ENCODE data around the gene WDFY4.

WDFY4 gene

GRCh38 chr10:48748573-48748972, 63.9 kb downstream of the WDFY4 start:
- peaks cover 7% of the 10 kb centered on the region; the same call in 1 of the 2 replicates for H3F3A ChIP-seq (ENCODE audit: insufficient read depth)
- no peak overlapping the region for H3K4me2 ChIP-seq (ENCODE audit: low read depth, low read length, poor library complexity, severe bottlenecking)
- no peaks in the 10 kb centered on the region for H3K9me3 ChIP-seq (ENCODE audit: insufficient read depth, low read length)
- TF ChIP-seq EZH2phosphoT487 (conservative IDR thresholded peaks at IDR 0.05; ENCODE audit: low read length) (no peak), CTCF (IDR thresholded peaks at IDR 0.05; ENCODE audit: insufficient read depth, low read length, poor library complexity, severe bottlenecking) (no peak)
- H2AFZ ChIP-seq (ENCODE audit: low read depth, low read length, severe bottlenecking): no peak overlapping the region
- no peak overlapping the region for H3K9ac ChIP-seq (ENCODE audit: low read length)
- H3K4me3 ChIP-seq (ENCODE audit: insufficient read depth, low read length, poor library complexity, severe bottlenecking): no peak overlapping the region
- peaks cover 7% of the 10 kb centered on the region; the same call in 1 of the 2 replicates for H3K79me2 ChIP-seq (ENCODE audit: insufficient read depth, low read length)
- H3K27ac ChIP-seq (ENCODE audit: low read depth, low read length): no peak overlapping the region
- H3K9me2 ChIP-seq (replicated peaks; ENCODE audit: insufficient read depth, low read length): no peaks in the 10 kb centered on the region
- peaks cover 24% of the 10 kb centered on the region for H3K36me3 ChIP-seq (ENCODE audit: low read length)
- H3K27me3 ChIP-seq (ENCODE audit: low read length): no peaks in the 10 kb centered on the region
- no peaks in the 10 kb centered on the region; the same call in 1 of the 2 replicates for H4K20me1 ChIP-seq (ENCODE audit: low read depth, low read length)

- Histone ChIP-seq H3F3A (ENCODE audit: insufficient read depth) (peaks cover 7% of the 10 kb centered on the region; the same call in 1 of the 2 replicates), H2AFZ (ENCODE audit: low read depth, low read length, severe bottlenecking) (no peak overlapping the region), H3K4me3 (ENCODE audit: insufficient read depth, low read length, poor library complexity, severe bottlenecking) (no peak overlapping the region), H4K20me1 (ENCODE audit: low read depth, low read length) (no peaks in the 10 kb centered on the region; the same call in 1 of the 2 replicates), H3K36me3 (ENCODE audit: low read length) (peaks cover 24% of the 10 kb centered on the region), H3K4me2 (ENCODE audit: low read depth, low read length, poor library complexity, severe bottlenecking) (no peak overlapping the region), H3K79me2 (ENCODE audit: insufficient read depth, low read length) (peaks cover 14% of the 10 kb centered on the region; the same call in 1 of the 2 replicates), H3K27me3 (ENCODE audit: low read length) (no peaks in the 10 kb centered on the region), H3K27ac (ENCODE audit: low read depth, low read length) (no peak overlapping the region), H3K9ac (ENCODE audit: low read length) (no peak overlapping the region), H3K9me2 (replicated peaks; ENCODE audit: insufficient read depth, low read length) (no peaks in the 10 kb centered on the region), H3K9me3 (ENCODE audit: insufficient read depth, low read length) (no peaks in the 10 kb centered on the region)
- TF ChIP-seq EZH2phosphoT487 (conservative IDR thresholded peaks at IDR 0.05; ENCODE audit: low read length) (no peak), CTCF (IDR thresholded peaks at IDR 0.05; ENCODE audit: insufficient read depth, low read length, poor library complexity, severe bottlenecking) (no peak)
Measured at GRCh38 chr10:48749254-48749787, 64.6 kb downstream of the WDFY4 start.

GRCh38 chr10:48750019-48750418, 65.3 kb downstream of the WDFY4 start:
- Histone ChIP-seq H3K27me3 (ENCODE audit: low read length) (no peaks in the 10 kb centered on the region), H2AFZ (ENCODE audit: low read depth, low read length, severe bottlenecking) (no peak overlapping the region), H3K27ac (ENCODE audit: low read depth, low read length) (no peak overlapping the region), H3K9me3 (ENCODE audit: insufficient read depth, low read length) (no peaks in the 10 kb centered on the region), H3K9me2 (replicated peaks; ENCODE audit: insufficient read depth, low read length) (no peaks in the 10 kb centered on the region), H3K4me2 (ENCODE audit: low read depth, low read length, poor library complexity, severe bottlenecking) (no peak overlapping the region), H3K36me3 (ENCODE audit: low read length) (peaks cover 24% of the 10 kb centered on the region), H3K79me2 (ENCODE audit: insufficient read depth, low read length) (peaks cover 19% of the 10 kb centered on the region; the same call in 1 of the 2 replicates), H3K4me3 (ENCODE audit: insufficient read depth, low read length, poor library complexity, severe bottlenecking) (no peak overlapping the region), H3F3A (ENCODE audit: insufficient read depth) (peaks cover 10% of the 10 kb centered on the region; the same call in 1 of the 2 replicates), H4K20me1 (ENCODE audit: low read depth, low read length) (no peaks in the 10 kb centered on the region; the same call in 1 of the 2 replicates), H3K9ac (ENCODE audit: low read length) (no peak overlapping the region)
- TF ChIP-seq CTCF (IDR thresholded peaks at IDR 0.05; ENCODE audit: insufficient read depth, low read length, poor library complexity, severe bottlenecking) (no peak), EZH2phosphoT487 (conservative IDR thresholded peaks at IDR 0.05; ENCODE audit: low read length) (no peak)
